ENCODE measurements around the gene EPHA1.

The EPHA1 gene

GRCh38 chr7:143372070-143372469 lies 36.6 kb downstream of the EPHA1 start:
- DNase-seq (ENCODE audit: low read depth): no peak

GRCh38 chr7:143369678-143370651 lies 38.7 kb downstream of the EPHA1 start:
- no peak for DNase-seq (ENCODE audit: low read depth)

GRCh38 chr7:143368387-143368786 lies 40.3 kb downstream of the EPHA1 start:
- DNase-seq (ENCODE audit: low read depth): no peak

- no peak for DNase-seq (ENCODE audit: low read depth)
These were observed 40.7 kb downstream of the EPHA1 start for GRCh38 chr7:143367972-143368371.

GRCh38 chr7:143363016-143363937 lies 45.4 kb downstream of the EPHA1 start:
- DNase-seq (ENCODE audit: low read depth): no peak

GRCh38 chr7:143362131-143363015 lies 46.3 kb downstream of the EPHA1 start, which contains the start of gene FAM131B:
TSS of gene FAM131B (minus strand) at chr7:143362713. CDS start at chr7:143362603, 110 bp downstream.
- DNase-seq (ENCODE audit: low read depth): no peak

GRCh38 chr7:143361552-143362130 lies 47.0 kb downstream of the EPHA1 start:
- no peak for DNase-seq (ENCODE audit: low read depth)

- DNase-seq (ENCODE audit: low read depth): no peak
These were observed 47.7 kb downstream of the EPHA1 start for GRCh38 chr7:143360788-143361551.

- DNase-seq (ENCODE audit: low read depth): no peak
These were observed 48.8 kb downstream of the EPHA1 start for GRCh38 chr7:143359771-143360353.

- no peak for DNase-seq (ENCODE audit: low read depth)
These were observed 50.0 kb downstream of the EPHA1 start for GRCh38 chr7:143358626-143359025.

- no peak for DNase-seq (ENCODE audit: low read depth)
These were observed 52.1 kb downstream of the EPHA1 start for GRCh38 chr7:143356414-143357050.

GRCh38 chr7:143355450-143356385 lies 52.9 kb downstream of the EPHA1 start:
- DNase-seq (ENCODE audit: low read depth): no peak

- no peak for DNase-seq (ENCODE audit: low read depth)
These were observed 53.7 kb downstream of the EPHA1 start for GRCh38 chr7:143354965-143355364.

GRCh38 chr7:143354376-143354775 lies 54.3 kb downstream of the EPHA1 start:
- DNase-seq (ENCODE audit: low read depth): no peak

GRCh38 chr7:143352531-143353002 lies 56.1 kb downstream of the EPHA1 start:
- DNase-seq (ENCODE audit: low read depth): no peak

GRCh38 chr7:143351574-143351973 lies 57.1 kb downstream of the EPHA1 start:
- DNase-seq (ENCODE audit: low read depth): no peak

GRCh38 chr7:143351060-143351459 lies 57.6 kb downstream of the EPHA1 start:
- no peak for DNase-seq (ENCODE audit: low read depth)

- no peak for DNase-seq (ENCODE audit: low read depth)
These were observed 60.7 kb downstream of the EPHA1 start for GRCh38 chr7:143347950-143348349.

Measured in GM04504 (cell line).